Posterior cingulate gyrus (tissue), 11 donors: Measurements from ENCODE around the gene NRSN2.
"Not testable (repeated sequence)": the region's sequence is repeated elsewhere in the genome, so short reads cannot be mapped to it uniquely, and the experiment has no call there.

Experiments
- DNase-seq, 10 donors: peaks; one replicate each; pipeline versions ENCODE4 v3.0.0 to v3.0.0-alpha.2; 2020 to 2021; ENCODE audit warnings: mixed read lengths in 3 of 10
- intact Hi-C: fragments of 100-400 bp; cut with DNase I; formaldehyde crosslinking; loops from one replicate; pipeline ENCODE4 v1.15.1; 2023

The NRSN2 gene

DNA sequence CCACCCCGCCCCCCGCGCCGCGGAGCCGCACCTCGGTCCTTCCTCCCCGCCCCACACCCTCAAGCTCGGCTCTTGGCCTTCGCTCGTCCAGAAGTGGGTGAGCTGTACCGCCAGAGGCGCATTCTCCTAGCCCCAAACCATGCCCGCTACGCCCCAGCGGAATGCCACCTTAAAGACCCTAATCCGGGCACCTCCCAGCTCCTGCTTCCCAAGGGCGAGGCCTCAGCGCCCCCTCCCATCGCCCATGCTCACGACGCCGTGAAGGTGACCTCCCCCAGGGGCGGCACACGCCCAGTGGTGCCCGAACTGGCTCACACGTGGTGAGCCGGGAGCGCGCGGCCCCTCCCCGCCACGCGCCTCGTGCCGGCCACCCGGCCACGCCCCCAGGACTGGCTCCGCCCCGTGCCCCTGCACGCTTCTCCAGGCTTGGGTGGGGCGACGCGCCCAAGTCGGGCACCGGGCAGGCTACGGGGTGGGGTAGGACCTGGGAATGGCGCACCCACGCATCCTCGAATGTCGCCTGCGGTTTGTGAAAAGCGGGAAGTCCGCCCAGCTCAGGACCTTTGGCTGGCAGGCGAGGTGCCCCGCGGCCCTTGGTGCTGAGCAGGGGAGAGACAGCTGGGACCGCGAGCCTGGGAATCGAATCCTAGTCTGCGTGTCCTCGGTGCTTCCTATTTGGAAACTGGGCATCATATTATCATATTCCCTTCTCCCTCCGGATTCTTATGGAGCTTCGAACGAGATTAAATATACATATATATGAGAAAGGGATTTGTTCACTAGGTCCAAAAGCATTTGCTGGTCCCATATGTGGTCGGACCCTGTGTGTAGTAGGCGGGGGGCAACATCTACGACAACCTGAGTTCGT is 22.5 kb upstream of the NRSN2 start:
- intact Hi-C loops = loop anchor here (2.0 kb wide), 1 partner anchor 14 kb away; no protein-coding TSS in a partner anchor
- DNase-seq = peak; percentile 74 to 97 (median 84)

DNA sequence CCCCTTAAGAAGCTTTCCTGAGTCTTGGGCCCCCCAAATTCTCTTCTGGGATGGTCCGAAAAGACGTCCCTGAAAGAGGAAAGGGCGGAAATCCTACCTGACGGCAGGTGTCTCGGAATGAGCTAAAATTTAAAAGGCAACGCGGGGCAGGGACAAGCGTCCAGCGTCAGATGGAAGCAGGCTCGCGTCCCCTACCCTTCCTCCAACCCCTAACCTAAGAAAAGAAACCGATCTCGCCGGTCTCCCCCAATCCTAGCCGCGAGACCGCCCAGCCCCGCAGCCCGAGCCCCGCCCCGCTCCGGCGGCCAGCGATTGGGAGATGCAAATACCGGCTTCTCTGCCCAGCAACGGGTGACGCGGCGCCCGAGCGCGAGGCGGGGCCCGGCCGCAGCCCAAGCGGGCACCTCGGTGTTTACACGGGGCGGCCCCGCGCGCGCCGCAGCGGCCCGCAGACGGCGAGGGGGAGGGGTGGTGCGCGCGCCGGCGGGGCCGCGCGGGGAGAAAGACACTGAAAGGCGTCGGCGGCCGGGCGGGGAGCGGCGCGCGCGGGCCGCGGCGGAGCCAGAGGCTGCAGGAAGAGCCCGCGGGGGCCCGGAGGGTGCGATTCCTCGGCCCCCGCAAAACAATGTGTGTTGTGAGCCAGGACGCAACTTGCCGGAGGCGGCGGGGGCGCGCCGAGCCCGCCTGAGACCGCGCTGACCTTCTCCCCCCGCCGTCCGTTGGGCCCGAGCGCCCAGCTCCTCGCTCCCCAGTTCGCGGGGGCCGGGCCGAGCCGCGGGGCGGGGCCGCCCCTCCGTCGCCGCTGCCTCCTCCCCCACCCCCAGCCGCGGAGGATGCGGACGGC is 21.6 kb upstream of the NRSN2 start, which contains the start of gene SOX12:
Gene SOX12 (plus strand): TSS at position 508 of the 844 bp plus-strand sequence. CDS start 373 bp downstream, outside the sequence.
- intact Hi-C loops = loop anchor here (2.0 kb wide), 1 partner anchor 14 kb away; no protein-coding TSS in a partner anchor

DNA sequence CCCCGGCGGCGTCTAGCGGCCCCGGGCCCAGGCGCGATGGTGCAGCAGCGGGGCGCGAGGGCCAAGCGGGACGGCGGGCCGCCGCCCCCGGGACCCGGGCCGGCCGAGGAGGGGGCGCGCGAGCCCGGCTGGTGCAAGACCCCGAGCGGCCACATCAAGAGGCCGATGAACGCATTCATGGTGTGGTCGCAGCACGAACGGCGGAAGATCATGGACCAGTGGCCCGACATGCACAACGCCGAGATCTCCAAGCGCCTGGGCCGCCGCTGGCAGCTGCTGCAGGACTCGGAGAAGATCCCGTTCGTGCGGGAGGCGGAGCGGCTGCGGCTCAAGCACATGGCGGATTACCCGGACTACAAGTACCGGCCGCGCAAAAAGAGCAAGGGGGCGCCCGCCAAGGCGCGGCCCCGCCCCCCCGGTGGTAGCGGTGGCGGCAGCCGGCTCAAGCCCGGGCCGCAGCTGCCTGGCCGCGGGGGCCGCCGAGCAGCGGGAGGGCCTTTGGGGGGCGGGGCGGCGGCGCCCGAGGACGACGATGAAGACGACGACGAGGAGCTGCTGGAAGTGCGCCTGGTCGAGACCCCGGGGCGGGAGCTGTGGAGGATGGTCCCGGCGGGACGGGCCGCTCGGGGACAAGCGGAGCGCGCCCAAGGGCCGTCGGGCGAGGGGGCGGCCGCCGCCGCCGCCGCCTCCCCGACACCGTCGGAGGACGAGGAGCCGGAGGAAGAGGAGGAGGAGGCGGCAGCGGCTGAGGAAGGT is 20.8 kb upstream of the NRSN2 start:
- intact Hi-C loops = loop anchor here (2.0 kb wide), 1 partner anchor 15 kb away; no protein-coding TSS in a partner anchor
- peak; percentile 49 to 96 (median 71) for DNase-seq

More for the DNA sequence above, 21.6 kb upstream of the NRSN2 start, which contains the start of gene SOX12:
- peak; percentile 98 to 100 (median 100) for DNase-seq

DNA sequence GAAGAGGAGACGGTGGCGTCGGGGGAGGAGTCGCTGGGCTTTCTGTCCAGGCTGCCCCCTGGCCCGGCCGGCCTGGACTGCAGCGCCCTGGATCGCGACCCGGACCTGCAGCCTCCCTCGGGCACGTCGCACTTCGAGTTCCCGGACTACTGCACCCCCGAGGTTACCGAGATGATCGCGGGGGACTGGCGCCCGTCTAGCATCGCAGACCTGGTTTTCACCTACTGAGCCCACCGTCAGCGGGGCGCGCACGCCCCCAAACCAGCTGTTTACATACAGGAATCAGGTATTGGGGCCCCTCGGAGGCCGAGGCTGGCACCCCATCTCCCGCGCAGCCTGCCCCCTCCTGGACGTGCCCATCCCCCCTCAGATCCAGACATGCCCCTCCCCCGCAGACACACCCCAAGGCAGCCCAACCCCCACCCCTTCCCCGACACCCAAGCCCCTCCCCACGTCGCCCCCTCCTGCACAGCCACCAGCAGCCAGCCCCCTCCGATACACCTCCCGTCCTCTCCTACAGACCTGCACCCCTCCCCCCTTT is 20.2 kb upstream of the NRSN2 start:
- no peak for DNase-seq
- intact Hi-C loops = no loop called here

DNA sequence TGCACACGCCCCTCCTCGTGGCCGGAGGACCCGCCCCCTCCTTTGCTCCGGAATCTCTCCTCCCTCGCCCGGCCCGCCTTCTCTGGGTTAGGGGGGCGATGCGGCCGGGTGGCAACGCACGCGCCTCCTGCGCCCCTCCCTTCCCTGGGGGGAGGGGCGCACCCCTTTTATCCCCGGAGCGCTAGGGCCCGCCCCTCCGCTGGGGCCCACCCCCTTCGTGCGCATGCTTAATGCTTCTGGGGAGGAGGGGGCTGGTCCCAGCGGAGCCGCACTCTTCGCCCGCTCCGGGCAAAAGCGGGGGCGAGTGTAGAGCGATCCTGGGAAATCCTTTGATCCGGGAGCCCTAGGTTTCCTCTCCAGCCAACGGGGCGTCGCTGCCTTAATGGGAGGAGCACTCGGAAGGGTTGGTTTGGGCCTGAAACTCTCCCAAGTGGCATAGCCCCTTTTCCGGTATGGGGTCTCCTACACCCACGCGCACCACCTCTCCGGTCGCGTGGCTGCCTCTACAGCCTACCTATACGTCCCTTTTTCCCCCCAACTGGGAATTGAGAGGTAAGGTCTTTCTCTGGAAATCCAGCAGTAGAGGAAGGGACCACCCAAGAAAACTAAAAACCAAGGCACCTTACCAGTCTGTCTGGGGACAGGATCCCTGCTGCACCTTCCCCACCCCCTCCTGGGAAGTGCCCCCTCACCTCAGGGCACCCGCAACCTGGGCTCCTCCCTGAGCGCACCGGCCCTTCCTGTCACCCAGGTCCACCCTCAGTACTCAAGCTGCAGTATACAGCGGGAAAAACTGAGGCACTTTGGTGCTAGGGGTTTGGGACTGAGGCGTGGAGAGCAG is 19.5 kb upstream of the NRSN2 start:
- peak; percentile 67 to 97 (median 84) for DNase-seq
- intact Hi-C loops = no loop called here

DNA sequence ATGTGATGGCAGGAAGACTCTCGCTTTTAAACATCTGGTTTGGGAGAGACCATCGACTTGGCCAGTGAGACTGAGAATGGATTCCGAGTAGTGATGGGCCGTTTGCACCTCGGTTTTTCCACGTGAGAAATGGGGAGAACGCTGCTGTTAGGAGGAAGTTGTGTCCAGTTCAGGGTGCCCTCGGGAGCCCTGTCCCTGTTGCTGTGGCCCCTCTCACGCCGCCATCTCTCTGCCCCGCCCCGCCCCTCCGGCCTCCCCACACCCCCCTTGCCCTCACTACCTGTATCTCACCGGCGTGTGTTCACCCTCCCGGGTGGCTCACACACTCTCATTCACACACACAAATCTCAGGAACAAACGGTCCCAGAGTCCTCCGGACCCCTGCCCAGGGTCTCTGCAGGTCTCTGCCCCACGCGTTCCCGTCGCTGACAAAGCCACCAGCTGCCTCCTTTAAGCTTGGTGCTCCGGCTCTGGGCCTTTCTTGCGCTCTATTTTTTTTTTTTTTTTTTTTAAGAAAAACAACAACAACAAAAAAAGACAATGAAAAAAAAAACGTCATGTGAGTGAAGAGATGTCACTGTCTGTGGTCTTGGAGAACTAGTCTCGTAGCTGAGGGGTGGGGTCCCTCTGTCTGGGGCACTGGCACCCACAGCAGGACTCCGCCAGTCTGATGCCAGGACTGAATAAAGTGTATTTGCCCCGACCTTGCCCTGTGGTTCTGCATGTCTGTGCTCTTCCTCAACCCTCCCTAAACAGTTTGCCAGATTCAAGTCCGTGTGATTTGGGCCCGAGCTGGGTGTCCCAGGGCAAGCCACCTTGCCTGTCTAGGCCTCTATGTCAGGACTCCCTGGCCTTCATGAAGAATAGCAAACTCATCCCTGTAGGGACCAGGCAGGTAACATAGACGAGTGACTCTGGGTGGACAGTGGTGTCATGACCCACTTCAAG is 18.6 kb upstream of the NRSN2 start:
- intact Hi-C loops = no loop called here
- peak in 1 of 10 donors; percentile 72 for DNase-seq

DNA sequence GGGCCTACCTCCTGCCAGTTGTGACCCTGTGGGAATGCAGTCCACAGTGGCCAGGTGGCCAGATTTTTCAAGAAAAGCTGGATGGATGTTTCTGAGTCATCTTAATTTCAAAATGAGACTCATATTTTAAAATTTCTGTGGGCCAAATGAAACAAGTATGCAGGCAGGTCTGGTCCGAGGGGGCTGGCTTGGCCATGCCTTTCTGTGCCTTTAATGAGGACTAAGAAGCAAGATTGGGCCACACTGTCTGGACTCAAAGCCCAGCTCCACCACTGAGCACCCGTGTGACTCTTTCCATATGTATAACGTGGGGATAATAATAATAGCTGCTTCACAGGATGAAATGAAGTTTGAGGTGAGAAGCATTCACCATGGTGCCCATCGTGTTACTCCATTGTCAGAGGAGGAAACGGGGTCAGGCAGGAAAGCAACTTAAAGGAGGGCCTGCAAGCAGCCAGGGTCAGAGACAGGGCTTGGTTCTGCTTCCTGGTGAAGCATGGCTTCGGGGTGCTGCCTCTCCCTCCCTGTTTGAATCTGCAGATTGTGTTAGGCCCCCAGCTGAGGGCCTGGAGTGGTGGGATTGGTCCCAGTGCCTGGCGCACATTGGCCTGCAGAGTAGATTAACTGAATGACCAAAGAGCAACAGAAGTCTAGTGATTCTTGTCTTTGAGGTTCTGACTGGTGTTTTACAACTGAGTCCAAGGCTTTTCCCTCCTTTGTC is 17.8 kb upstream of the NRSN2 start:
- no peak for DNase-seq
- intact Hi-C loops = no loop called here

DNA sequence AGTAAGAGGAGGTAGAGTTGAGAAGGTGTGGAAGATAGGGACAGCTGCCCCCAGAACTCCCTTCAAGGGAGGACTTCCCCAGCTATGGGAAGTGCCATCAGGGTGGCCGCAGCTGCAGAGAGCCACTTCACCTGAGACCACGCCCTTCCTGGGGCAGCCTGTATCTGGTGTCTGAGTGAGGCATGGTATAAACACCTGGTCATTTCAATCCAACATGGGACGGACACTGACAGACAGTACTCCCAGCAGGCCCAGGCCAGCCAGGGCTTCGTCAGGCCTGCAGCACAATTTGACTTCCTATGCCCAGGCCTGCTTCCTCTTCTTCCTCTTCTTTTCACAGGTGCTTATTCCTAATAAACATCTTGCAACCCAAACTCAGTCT is 17.1 kb upstream of the NRSN2 start:
- intact Hi-C loops = loop anchor here (1.0 to 2.0 kb wide), 2 partner anchors 63 to 121 kb away; no protein-coding TSS in a partner anchor
- no peak for DNase-seq

DNA sequence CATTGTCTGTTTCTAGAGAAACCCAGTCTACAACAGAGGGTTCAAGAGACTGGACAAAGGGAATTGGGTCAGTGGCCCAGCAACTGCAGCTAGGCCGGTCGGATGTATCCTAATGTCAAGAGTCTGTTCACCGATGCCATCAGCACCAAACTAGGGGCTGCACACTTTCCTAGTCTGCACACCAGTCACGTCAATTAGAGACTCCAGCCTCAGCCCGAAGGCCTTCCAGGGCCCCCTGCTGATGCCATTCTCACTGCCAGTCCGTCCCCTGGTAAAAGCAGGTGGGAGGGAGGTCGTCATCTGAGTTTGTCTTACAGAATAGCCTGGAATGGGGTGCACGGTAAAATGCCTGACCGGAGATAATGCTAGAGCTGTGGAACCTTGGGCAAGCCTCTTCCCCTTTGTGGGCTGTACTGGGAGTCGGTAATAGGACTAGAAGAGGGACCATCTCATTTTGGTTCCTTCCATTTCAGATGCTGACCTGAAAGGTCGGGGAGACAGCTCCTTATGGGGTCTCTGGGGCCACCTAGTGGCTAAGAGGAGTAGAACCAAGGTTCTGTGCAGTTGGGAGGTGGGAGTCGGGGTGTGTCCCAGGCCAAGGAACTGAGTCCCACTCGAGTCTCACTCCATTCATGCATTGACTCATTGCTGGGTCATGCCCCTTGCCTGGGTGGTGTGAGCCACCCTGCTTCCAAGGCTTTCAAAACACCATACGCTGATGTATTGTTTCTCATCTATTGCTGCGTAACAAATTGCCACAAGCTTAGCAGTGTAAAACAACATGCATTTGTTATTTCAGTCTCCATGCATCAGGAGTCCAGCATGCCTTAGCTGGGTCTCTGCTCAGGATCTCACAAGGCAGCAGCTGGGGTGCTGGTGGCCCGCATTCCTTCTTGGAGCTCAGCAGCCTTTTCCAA is 16.4 kb upstream of the NRSN2 start:
- DNase-seq = peak in 7 of 10 donors; percentile 26 to 93 (median 64)
- intact Hi-C loops = loop anchor here (1.0 to 2.0 kb wide), 2 partner anchors 64 to 121 kb away; no protein-coding TSS in a partner anchor

DNA sequence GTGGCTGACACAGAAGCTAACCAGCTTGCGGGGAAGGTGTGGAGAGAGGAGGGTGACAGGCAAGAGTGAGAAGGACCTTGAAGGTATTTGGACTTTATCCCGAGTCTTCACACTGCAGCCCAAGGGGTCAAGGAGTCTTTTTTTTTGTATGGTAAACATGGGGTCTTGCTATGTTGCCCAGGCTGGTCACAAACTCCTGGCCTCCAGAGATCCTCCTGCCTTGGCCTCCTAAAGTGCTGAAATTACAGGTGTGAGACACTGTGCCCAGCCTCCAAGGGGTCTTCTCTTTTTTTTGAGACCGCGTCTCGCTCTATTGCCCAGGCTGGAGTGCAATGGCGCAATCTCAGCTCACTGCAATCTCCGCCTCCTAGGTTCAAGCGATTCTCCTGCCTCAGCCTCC is 12.3 kb upstream of the NRSN2 start:
- no peak for DNase-seq
- intact Hi-C loops = no loop called here

DNA sequence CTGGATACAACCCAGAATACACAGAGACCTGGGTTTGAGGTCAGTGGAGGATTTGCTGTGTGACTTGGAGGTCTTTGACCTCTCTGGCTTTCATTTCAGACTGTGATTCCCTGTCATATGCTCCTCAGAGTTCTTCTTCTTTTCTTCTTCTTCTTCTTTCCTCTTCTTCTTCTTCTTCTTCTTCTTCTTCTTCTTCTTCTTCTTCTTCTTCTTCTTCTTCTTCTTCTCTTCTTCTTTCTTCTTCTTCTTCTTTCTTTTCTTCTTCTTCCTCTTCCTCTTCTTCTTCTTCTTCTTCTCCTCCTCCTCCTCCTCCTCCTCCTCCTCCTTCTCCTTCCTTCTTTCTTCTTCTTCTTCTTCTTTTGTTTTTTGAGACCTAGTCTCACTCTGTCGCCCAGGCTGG is 10.9 kb upstream of the NRSN2 start:
- intact Hi-C loops, DNase-seq: not testable (repeated sequence)

DNA sequence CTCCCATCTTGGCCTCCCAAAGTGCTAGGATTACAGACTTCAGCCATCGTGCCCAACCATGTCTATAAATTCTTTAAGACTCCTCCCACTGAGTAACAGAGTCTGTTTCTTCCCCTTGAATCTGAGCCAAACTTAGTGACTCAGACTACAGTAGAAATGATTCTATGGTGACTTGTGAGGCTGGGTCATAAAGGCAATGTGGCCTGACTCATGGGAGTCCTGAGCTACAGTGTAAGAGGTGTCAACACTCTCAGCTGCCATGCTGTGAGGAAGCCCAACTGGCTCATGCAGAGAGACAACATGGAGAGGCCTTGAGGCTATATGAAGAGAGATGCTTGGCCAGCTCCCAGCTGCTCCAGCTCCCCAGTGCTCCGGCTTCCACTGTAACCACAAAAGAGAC is 5.2 kb upstream of the NRSN2 start:
- DNase-seq = no peak
- intact Hi-C loops = no loop called here

DNA sequence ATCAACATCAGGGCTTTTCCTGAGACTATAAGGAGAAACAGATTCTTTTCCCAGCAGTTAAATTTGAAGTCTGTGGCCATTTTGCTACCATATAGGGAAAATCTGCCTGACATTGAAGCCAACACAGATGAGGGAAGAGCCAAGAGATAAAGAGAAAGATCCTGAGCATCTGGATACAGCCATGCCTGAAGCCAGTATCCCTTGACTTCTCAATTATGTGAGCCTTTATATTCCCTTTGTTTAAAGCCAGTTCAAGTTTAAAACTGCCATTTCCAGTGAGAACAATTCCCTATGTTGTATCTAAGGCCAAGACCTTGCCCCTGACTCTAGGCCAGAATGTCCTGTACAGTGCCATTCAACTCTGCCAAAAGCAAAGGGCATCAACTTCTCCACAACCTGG is 3.8 kb upstream of the NRSN2 start:
- DNase-seq = no peak
- intact Hi-C loops = no loop called here

DNA sequence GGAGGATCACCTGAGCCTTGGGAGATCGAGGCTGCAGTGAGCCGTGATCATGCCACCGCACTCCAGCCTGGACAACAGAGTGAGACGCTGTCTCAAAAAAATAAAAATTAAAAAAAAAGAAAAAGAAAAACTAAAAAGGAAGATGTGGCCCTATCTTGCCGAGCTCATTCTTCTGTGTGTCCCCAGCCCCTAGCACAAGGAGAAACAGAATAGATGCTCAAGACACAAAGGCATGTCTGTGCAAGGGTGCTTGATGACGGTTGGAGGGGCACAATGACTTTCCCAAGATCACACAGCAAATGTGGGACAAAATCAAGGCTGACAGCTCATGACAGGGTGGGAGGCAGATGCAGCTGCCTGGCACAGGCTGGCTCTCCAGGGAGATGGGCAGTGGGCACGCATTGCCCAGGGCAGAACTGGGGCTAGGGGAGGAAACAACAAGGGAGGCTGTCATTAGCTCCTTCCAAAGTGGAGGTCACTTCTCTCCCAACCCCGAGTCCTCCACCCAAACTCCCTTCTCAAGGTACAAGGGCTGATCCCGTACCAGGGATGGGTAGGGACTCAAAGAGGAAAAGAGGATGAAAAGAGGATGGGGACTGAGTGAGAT is 775 bp upstream of the NRSN2 start:
- intact Hi-C loops = no loop called here
- peak in 1 of 10 donors; percentile 72 for DNase-seq

DNA sequence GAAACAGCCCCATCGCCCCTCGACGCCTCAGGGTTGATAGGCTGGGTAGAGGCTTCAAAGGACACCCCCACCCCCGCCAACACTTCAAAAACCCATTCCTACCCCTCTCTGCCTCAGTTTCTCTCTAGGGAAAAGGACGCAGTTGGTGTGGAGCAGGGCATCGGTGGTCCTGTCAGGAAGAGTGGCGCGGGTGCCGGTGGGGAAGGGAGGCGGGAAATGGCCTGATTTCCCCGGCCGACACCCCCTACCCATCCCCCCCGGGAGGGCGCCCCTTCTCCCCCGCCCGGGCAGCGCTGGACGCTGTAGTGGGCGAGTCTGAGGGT is 367 bp downstream of the NRSN2 start:
- DNase-seq = no peak
- intact Hi-C loops = no loop called here
